ENCODE data around the gene PVR.
A peak's percentile ranks its signal among the peaks of the same experiment; 100 is the strongest.

The PVR gene

GRCh38 chr19:44644402-44645016, 799 bp downstream of the PVR start:
- DNase-seq (ENCODE audit: extremely low read depth in 1 of 2, low read depth in 1 of 2): no peak

GRCh38 chr19:44645407-44646048, 1.8 kb downstream of the PVR start:
- DNase-seq (ENCODE audit: extremely low read depth in 1 of 2, low read depth in 1 of 2): no peak

GRCh38 chr19:44646049-44646416, 2.3 kb downstream of the PVR start:
- no peak for DNase-seq (ENCODE audit: extremely low read depth in 1 of 2, low read depth in 1 of 2)

GRCh38 chr19:44647144-44647543, 3.4 kb downstream of the PVR start:
- no peak for DNase-seq (ENCODE audit: extremely low read depth in 1 of 2, low read depth in 1 of 2)

- no peak for DNase-seq (ENCODE audit: extremely low read depth in 1 of 2, low read depth in 1 of 2)
Measured at GRCh38 chr19:44648631-44649251, 5.0 kb downstream of the PVR start.

- DNase-seq (ENCODE audit: extremely low read depth in 1 of 2, low read depth in 1 of 2): no peak
Measured at GRCh38 chr19:44649578-44650145, 6.0 kb downstream of the PVR start.

GRCh38 chr19:44653343-44653742, 9.6 kb downstream of the PVR start:
- DNase-seq (ENCODE audit: extremely low read depth in 1 of 2, low read depth in 1 of 2): no peak

GRCh38 chr19:44653977-44654774, 10.5 kb downstream of the PVR start:
- peak; percentile 43 to 65 for DNase-seq (ENCODE audit: extremely low read depth in 1 of 2, low read depth in 1 of 2)

- DNase-seq (ENCODE audit: extremely low read depth in 1 of 2, low read depth in 1 of 2): peak; percentile 36 to 55
Measured at GRCh38 chr19:44657211-44657921, 13.7 kb downstream of the PVR start.

- DNase-seq (ENCODE audit: extremely low read depth in 1 of 2, low read depth in 1 of 2): no peak
Measured at GRCh38 chr19:44658069-44658733, 14.5 kb downstream of the PVR start.

GRCh38 chr19:44660081-44660480, 16.4 kb downstream of the PVR start:
- DNase-seq (ENCODE audit: extremely low read depth in 1 of 2, low read depth in 1 of 2): no peak

- no peak for DNase-seq (ENCODE audit: extremely low read depth in 1 of 2, low read depth in 1 of 2)
Measured at GRCh38 chr19:44661205-44661604, 17.5 kb downstream of the PVR start.

GRCh38 chr19:44661904-44662303, 18.2 kb downstream of the PVR start:
- DNase-seq (ENCODE audit: extremely low read depth in 1 of 2, low read depth in 1 of 2): no peak

- no peak for DNase-seq (ENCODE audit: extremely low read depth in 1 of 2, low read depth in 1 of 2)
Measured at GRCh38 chr19:44662691-44663385, 19.1 kb downstream of the PVR start.

GRCh38 chr19:44663996-44664395, 20.3 kb downstream of the PVR start:
- DNase-seq (ENCODE audit: extremely low read depth in 1 of 2, low read depth in 1 of 2): no peak

GRCh38 chr19:44664976-44665375, 21.3 kb downstream of the PVR start:
- no peak for DNase-seq (ENCODE audit: extremely low read depth in 1 of 2, low read depth in 1 of 2)

- no peak for DNase-seq (ENCODE audit: extremely low read depth in 1 of 2, low read depth in 1 of 2)
Measured at GRCh38 chr19:44666852-44667556, 23.3 kb downstream of the PVR start.

- DNase-seq (ENCODE audit: extremely low read depth in 1 of 2, low read depth in 1 of 2): no peak
Measured at GRCh38 chr19:44668985-44669764, 25.5 kb downstream of the PVR start.

Data from stimulated activated CD8-positive, alpha-beta memory T cell treated with anti-CD3 and anti-CD28 coated beads, Interleukin-7, amount 100 ng/mL, for 48 hours (primary cell).